B cell (primary cell): ENCODE results near the gene AHDC1. TPM values are rescaled to one million over a fixed set of nuclear protein-coding genes. Genes with fewer than 3 reads are reported as not detected.
A peak's percentile ranks its signal among the peaks of the same experiment; 100 is the strongest.

ENCODE experiments used
- ATAC-seq: fragments of 200-7000 bp; cut with Tn5 transposase; one replicate; pipeline ENCODE4 v1.10.0; 2021; ENCODE audit warnings: low read depth, mild to moderate bottlenecking, moderate number of reproducible peaks, moderate library complexity
- CTCF ChIA-PET: fragments of 350-600 bp; sonication (Branson Sonifier 250); formaldehyde crosslinking; loops from one replicate; lab custom pipeline; 2021; ENCODE audit warnings: antibody characterized with exemption, inconsistent platforms; lab: Charles Lee
- POLR2A ChIA-PET: fragments of 350-600 bp; sonication (Branson Sonifier 250); formaldehyde crosslinking; loops from one replicate; lab custom pipeline; 2021; ENCODE audit warnings: antibody characterized with exemption; lab: Charles Lee
- DNase-seq: peaks from one replicate; pipeline ENCODE4 v3.0.0; 2013
- H2AFZ ChIP-seq: 2 replicates; pipeline ENCODE4 v1.6.1; 2012; ENCODE audit warnings: mild to moderate bottlenecking, low read depth, low read length; ENCODE audit not compliant: insufficient read depth, poor library complexity, severe bottlenecking
- H3K27ac ChIP-seq, 2 donors: 1 replicate in 1 of 2; 2 replicates in 1 of 2; pipeline ENCODE4 v1.5.1; 2012 to 2013; ENCODE audit warnings: low read length in 2 of 2, mild to moderate bottlenecking in 2 of 2, moderate library complexity in 1 of 2
- H3K27me3 ChIP-seq, 4 experiments: fragments of 200-600 bp in 1 of 4; sonication (generic) in 1 of 4; replicated peaks in 1 of 4; 1 replicate in 2 of 4; 2 replicates in 2 of 4; pipeline versions ENCODE4 v1.6.1 to v1.7.0; 2013 to 2016; ENCODE audit warnings: low read length in 3 of 4, mild to moderate bottlenecking in 2 of 4, mixed read lengths in 1 of 4, moderate library complexity in 1 of 4; ENCODE audit not compliant: insufficient read depth in 4 of 4, control insufficient read depth in 3 of 4; ENCODE audit errors: control extremely low read depth in 1 of 4
- H3K36me3 ChIP-seq, 2 experiments: replicated peaks in 1 of 2; 1 replicate in 1 of 2; 2 replicates in 1 of 2; pipeline versions ENCODE4 v1.6.1 to v1.7.1; 2013; ENCODE audit warnings: low read length in 1 of 2; ENCODE audit not compliant: insufficient read depth in 2 of 2, control insufficient read depth in 1 of 2; ENCODE audit errors: control extremely low read depth in 1 of 2, extremely low read depth in 1 of 2
- H3K4me1 ChIP-seq, 2 donors: fragments of 200-600 bp in 1 of 2; sonication (generic) in 1 of 2; 1 replicate in 1 of 2; 2 replicates in 1 of 2; pipeline versions ENCODE4 v1.5.1 to v1.6.1; 2013 to 2017; ENCODE audit warnings: low read length in 2 of 2; ENCODE audit not compliant: control insufficient read depth in 2 of 2, insufficient read depth in 2 of 2
- H3K4me2 ChIP-seq: replicated peaks from 2 replicates; pipeline ENCODE3; 2012; ENCODE audit warnings: mild to moderate bottlenecking, low read depth, low read length; ENCODE audit not compliant: poor library complexity, severe bottlenecking
- H3K4me3 ChIP-seq, 5 experiments: fragments of 200-600 bp in 1 of 5; sonication (generic) in 1 of 5; 1 replicate in 3 of 5; 2 replicates in 2 of 5; pipeline versions ENCODE4 v1.5.1 to v1.7.0; 2011 to 2016; ENCODE audit warnings: low read length in 4 of 5, mild to moderate bottlenecking in 4 of 5, low read depth in 2 of 5, control low read depth in 1 of 5, moderate library complexity in 1 of 5; ENCODE audit not compliant: insufficient read depth in 1 of 5; ENCODE audit errors: control extremely low read depth in 1 of 5, extremely low read depth in 1 of 5
- H3K79me2 ChIP-seq: fragments of 200-600 bp; sonication (generic); one replicate; pipeline ENCODE4 v1.6.0; 2016; ENCODE audit warnings: low read length; ENCODE audit not compliant: control insufficient read depth, insufficient read depth
- H3K9ac ChIP-seq: fragments of 200-600 bp; sonication (generic); 2 replicates; pipeline ENCODE4 v1.6.1; 2017; ENCODE audit warnings: mild to moderate bottlenecking, low read length, moderate library complexity
- H3K9me3 ChIP-seq, 3 donors: one replicate each; pipeline versions ENCODE4 v1.6.1 to v1.7.1; 2013; ENCODE audit warnings: low read length in 2 of 3; ENCODE audit not compliant: control insufficient read depth in 2 of 3, insufficient read depth in 1 of 3; ENCODE audit errors: control extremely low read depth in 1 of 3
- H4K20me1 ChIP-seq: 2 replicates; pipeline ENCODE4 v1.6.0; 2012; ENCODE audit warnings: mild to moderate bottlenecking, low read length; ENCODE audit not compliant: insufficient read depth, control insufficient read depth, poor library complexity, severe bottlenecking
- H3K27ac Mint-ChIP-seq: one replicate; pipeline ENCODE4 v1.8.0; 2021; ENCODE audit warnings: mixed read lengths
- H3K27me3 Mint-ChIP-seq: one replicate; pipeline ENCODE4 v1.8.0; 2021; ENCODE audit warnings: mixed read lengths
- H3K4me1 Mint-ChIP-seq: one replicate; pipeline ENCODE4 v1.8.0; 2021; ENCODE audit warnings: mixed read lengths
- H3K4me3 Mint-ChIP-seq: one replicate; pipeline ENCODE4 v1.8.0; 2021; ENCODE audit warnings: mixed read lengths
- H3K9me3 Mint-ChIP-seq: one replicate; pipeline ENCODE4 v1.8.0; 2022; ENCODE audit warnings: mixed read lengths; ENCODE audit not compliant: insufficient read depth
- CTCF ChIP-seq: fragments of 200-600 bp; IDR thresholded peaks from one replicate; pipeline ENCODE4 v1.8.0; 2022; ENCODE audit warnings: antibody characterized with exemption, mild to moderate bottlenecking
- EZH2 ChIP-seq: IDR thresholded peaks from 2 replicates; pipeline ENCODE4 v1.6.1; 2012; ENCODE audit warnings: borderline replicate concordance, low read depth, mild to moderate bottlenecking, moderate library complexity, low read length; ENCODE audit not compliant: insufficient read depth, poor library complexity, severe bottlenecking
- WGBS: methylation state at CpG from one replicate; pipeline ENCODE4 v1.1.5; 2013; ENCODE audit warnings: missing lambda C conversion rate; ENCODE audit not compliant: insufficient coverage; 5-methylcytosine and 5-hydroxymethylcytosine counted together
- intact Hi-C: fragments of 100-400 bp; cut with micrococcal nuclease; formaldehyde crosslinking; loops from one replicate; pipeline ENCODE4 v1.10.0; 2022
- polyA plus RNA-seq: library from polyadenylated mRNA; depleted of rRNA; stranded (reverse); fragments of >200 nt; gene quantifications from 2 replicates; pipeline ENCODE4 v1.2.3, GENCODE V29; 2012
- total RNA-seq, 2 donors: library from RNA; stranded (reverse); fragments of 120-200 nt in 1 of 2; gene quantifications; 1 replicate in 1 of 2; 2 replicates in 1 of 2; pipeline versions ENCODE4 v1.2.3 to v1.2.4, GENCODE V29; 2013 to 2022

AHDC1 gene
- total and polyA plus RNA-seq, 2 donors (not counting 1 experiment from before 2014, with no cell fraction given), result 6.2 to 32.0 TPM

DNA sequence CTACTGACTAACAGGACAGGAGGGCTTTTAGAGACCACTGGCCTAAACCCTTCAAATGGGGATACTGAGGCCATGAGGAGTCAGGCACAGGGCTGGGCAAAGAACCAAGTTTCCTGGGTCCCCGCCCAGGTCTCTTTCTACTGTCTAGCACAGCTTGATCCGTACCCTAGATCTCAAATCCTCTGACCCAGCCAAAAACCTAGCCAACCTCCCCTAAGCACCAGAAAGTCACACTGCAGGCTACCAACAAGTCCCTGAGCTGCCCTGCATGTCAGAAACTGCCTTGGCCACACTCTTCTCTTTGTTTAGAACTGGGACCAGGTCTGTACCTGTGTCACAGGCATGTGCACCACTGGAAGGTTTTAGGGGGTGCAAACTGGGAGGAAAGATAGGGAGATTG, 33.6 kb downstream of the AHDC1 start:
- Histone ChIP-seq H3K9me3 (no peaks in the 10 kb centered on the region), H3K4me1 (peaks cover 12 to 37% of the 10 kb centered on the region in 2 donors), H3K36me3 (no peaks in the 10 kb centered on the region), H3K9ac (no peak overlapping the region), H4K20me1 (peaks cover 31% of the 10 kb centered on the region), H3K4me3 (no peak overlapping the region), H3K79me2 (peaks cover 41% of the 10 kb centered on the region), H2AFZ (no peak overlapping the region), H3K27ac (no peak overlapping the region), H3K4me2 (no peak overlapping the region), H3K27me3 (no peaks in the 10 kb centered on the region)
- ATAC-seq (no peak), DNase-seq (no peak)
- CTCF ChIA-PET, result interaction anchor here (1.2 to 5.7 kb wide), 6 partner anchors 12 to 171 kb away, joined by 3 to 82 read pairs (median 12); partner anchors contain the start of gene AHDC1
- Mint-ChIP-seq H3K4me1 (peaks cover 43% of the 10 kb centered on the region), H3K4me3 (peak overlapping the region; percentile 37), H3K27me3 (no peaks in the 10 kb centered on the region), H3K9me3 (no peaks in the 10 kb centered on the region), H3K27ac (peak overlapping the region; percentile 47)
- no peak for TF ChIP-seq CTCF
- no peak for TF ChIP-seq EZH2
- WGBS, result 97% methylated on average over 2 of the region's 2 CpGs
- POLR2A ChIA-PET, result interaction anchor here (0.6 to 1.1 kb wide), 2 partner anchors 10 to 32 kb away, joined by 3 read pairs; no protein-coding TSS in a partner anchor
- intact Hi-C loops, result no loop called here

- intact Hi-C loops, result loop anchor here (2.0 kb wide), 1 partner anchor 43 kb away; no protein-coding TSS in a partner anchor
- Mint-ChIP-seq H3K27me3 (no peaks in the 10 kb centered on the region), H3K4me3 (peak overlapping the region; percentile 86), H3K27ac (peak overlapping the region; percentile 69), H3K4me1 (peaks cover 43% of the 10 kb centered on the region), H3K9me3 (no peaks in the 10 kb centered on the region)
- no peaks in the 10 kb centered on the region for H3K27me3 ChIP-seq
- H3K4me2 ChIP-seq, result no peak overlapping the region
- peaks cover 12 to 30% of the 10 kb centered on the region in 2 donors for H3K4me1 ChIP-seq
- no peak overlapping the region for H3K4me3 ChIP-seq
- ChIA-PET POLR2A (interaction anchor here (0.6 to 1.6 kb wide), 5 partner anchors 9 to 132 kb away, joined by 3 to 5 read pairs (median 3); partner anchors contain the start of gene AHDC1), CTCF (interaction anchor here (0.9 to 5.7 kb wide), 13 partner anchors 9 to 171 kb away, joined by 3 to 82 read pairs (median 4); partner anchors contain the start of gene AHDC1)
- H3K36me3 ChIP-seq, result no peaks in the 10 kb centered on the region
- DNase-seq (no peak), ATAC-seq (no peak)
- H2AFZ ChIP-seq, result no peak overlapping the region
- peaks cover 30% of the 10 kb centered on the region for H4K20me1 ChIP-seq
- WGBS, result 93% methylated on average over 11 of the region's 14 CpGs
- peaks cover 43% of the 10 kb centered on the region for H3K79me2 ChIP-seq
- no peak overlapping the region for H3K9ac ChIP-seq
- no peaks in the 10 kb centered on the region for H3K9me3 ChIP-seq
- no peak for TF ChIP-seq CTCF
- no peak for TF ChIP-seq EZH2
- H3K27ac ChIP-seq, result peak overlapping the region; percentile 27 to 68
Measured at GRCh38 chr1:27569506-27570291, 34.2 kb downstream of the AHDC1 start.
